HCT116 (cell line): ENCODE results near the gene PHACTR1.

Source experiments
- CEBPB ChIP-seq: IDR thresholded peaks from 2 replicates; pipeline ENCODE4 v1.6.1; 2012; ENCODE audit warnings: low read depth
- CTCF ChIP-seq, 3 experiments: fragments of 200-600 bp in 1 of 3; sonication (generic) in 1 of 3; IDR thresholded peaks in 2 of 3; conservative IDR thresholded peaks in 1 of 3; 2 replicates each; pipeline ENCODE4 v1.5.1; 2012 to 2017; ENCODE audit warnings: low read depth in 2 of 3, low read length in 2 of 3, antibody characterized with exemption in 1 of 3, borderline replicate concordance in 1 of 3, control low read depth in 1 of 3, mild to moderate bottlenecking in 1 of 3, mixed read lengths in 1 of 3, mixed run types in 1 of 3, moderate library complexity in 1 of 3; ENCODE audit not compliant: insufficient read depth in 1 of 3
- EGR1 ChIP-seq: IDR thresholded peaks from 2 replicates; pipeline ENCODE4 v1.6.1; 2012; ENCODE audit warnings: low read depth
- EZH2 ChIP-seq: fragments of 200-600 bp; sonication (generic); IDR thresholded peaks from 2 replicates; pipeline ENCODE4 v1.6.1; 2017; ENCODE audit warnings: antibody characterized with exemption, mixed run types
- POLR2A ChIP-seq: IDR thresholded peaks from 2 replicates; pipeline ENCODE4 v1.7.0; 2011; ENCODE audit warnings: borderline replicate concordance; ENCODE audit not compliant: insufficient read depth, insufficient read length; ENCODE audit errors: extremely low read depth
- RAD21 ChIP-seq: IDR thresholded peaks from 2 replicates; pipeline ENCODE4 v1.6.1; 2012; ENCODE audit warnings: low read depth, mild to moderate bottlenecking
- ZFX ChIP-seq: fragments of 450-650 bp; IDR thresholded peaks from 2 replicates; pipeline ENCODE4 v1.6.1; 2017
- ZNF274 ChIP-seq: fragments of 200-500 bp; sonication (Bioruptor generic); IDR thresholded peaks from 2 replicates; pipeline ENCODE4 v1.6.1; 2014; ENCODE audit warnings: mild to moderate bottlenecking, low read depth, low read length, inconsistent platforms
- TF ChIP-seq, protein P1 (sequence below): IDR thresholded peaks from 2 replicates; pipeline ENCODE4 v1.6.1; 2012
- TF ChIP-seq, protein P2 (sequence below): IDR thresholded peaks from 2 replicates; pipeline ENCODE4 v1.6.1; 2012; ENCODE audit warnings: low read depth

- no peak for TF ChIP-seq CTCF (IDR thresholded peaks at IDR 0.05 in 2 of 3, conservative IDR thresholded peaks at IDR 0.05 in 1 of 3; ENCODE audit: borderline replicate concordance in 1 of 3, insufficient read depth in 1 of 3, low read depth in 2 of 3, low read length in 2 of 3)
- no peak for TF ChIP-seq EZH2
- TF ChIP-seq RAD21: no peak
- TF ChIP-seq POLR2A: no peak
- TF ChIP-seq ZFX: no peak
- TF ChIP-seq, protein P1, sequence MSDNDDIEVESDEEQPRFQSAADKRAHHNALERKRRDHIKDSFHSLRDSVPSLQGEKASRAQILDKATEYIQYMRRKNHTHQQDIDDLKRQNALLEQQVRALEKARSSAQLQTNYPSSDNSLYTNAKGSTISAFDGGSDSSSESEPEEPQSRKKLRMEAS: no peak
- TF ChIP-seq, protein P2, sequence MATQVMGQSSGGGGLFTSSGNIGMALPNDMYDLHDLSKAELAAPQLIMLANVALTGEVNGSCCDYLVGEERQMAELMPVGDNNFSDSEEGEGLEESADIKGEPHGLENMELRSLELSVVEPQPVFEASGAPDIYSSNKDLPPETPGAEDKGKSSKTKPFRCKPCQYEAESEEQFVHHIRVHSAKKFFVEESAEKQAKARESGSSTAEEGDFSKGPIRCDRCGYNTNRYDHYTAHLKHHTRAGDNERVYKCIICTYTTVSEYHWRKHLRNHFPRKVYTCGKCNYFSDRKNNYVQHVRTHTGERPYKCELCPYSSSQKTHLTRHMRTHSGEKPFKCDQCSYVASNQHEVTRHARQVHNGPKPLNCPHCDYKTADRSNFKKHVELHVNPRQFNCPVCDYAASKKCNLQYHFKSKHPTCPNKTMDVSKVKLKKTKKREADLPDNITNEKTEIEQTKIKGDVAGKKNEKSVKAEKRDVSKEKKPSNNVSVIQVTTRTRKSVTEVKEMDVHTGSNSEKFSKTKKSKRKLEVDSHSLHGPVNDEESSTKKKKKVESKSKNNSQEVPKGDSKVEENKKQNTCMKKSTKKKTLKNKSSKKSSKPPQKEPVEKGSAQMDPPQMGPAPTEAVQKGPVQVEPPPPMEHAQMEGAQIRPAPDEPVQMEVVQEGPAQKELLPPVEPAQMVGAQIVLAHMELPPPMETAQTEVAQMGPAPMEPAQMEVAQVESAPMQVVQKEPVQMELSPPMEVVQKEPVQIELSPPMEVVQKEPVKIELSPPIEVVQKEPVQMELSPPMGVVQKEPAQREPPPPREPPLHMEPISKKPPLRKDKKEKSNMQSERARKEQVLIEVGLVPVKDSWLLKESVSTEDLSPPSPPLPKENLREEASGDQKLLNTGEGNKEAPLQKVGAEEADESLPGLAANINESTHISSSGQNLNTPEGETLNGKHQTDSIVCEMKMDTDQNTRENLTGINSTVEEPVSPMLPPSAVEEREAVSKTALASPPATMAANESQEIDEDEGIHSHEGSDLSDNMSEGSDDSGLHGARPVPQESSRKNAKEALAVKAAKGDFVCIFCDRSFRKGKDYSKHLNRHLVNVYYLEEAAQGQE: no peak
- TF ChIP-seq ZNF274: no peak
- TF ChIP-seq CEBPB: no peak
- TF ChIP-seq EGR1: no peak
These were observed 276.8 kb downstream of the PHACTR1 start for GRCh38 chr6:12993283-12993898.
